NCI-H2081 (cell line): ENCODE measurements around the gene PTPRF.

Experiments
- DNase-seq, 2 experiments: peaks; one replicate each; lab custom pipeline; 2025; lab: John Stamatoyannopoulos, UW

The PTPRF gene

DNA sequence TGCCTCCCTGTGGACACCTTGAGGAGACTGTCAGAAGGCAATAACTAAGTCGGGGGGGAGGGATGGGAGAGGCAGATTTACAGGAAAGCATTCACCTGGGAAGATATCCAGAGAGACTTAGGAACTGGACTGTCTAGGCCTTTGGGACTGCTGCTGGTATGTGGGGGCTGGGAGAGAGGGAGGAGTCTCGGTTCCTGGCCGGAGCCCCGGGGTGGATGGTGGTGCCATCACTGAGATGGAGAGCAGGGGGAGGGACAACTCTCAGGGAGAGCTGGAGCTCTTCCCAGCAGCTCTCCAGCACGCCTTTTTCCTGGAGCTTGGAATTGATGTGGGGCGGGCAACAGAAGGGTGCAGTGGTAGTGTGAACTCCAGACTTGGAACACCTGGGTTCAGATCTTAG lies 22.1 kb downstream of the PTPRF start:
- no peak for DNase-seq

DNA sequence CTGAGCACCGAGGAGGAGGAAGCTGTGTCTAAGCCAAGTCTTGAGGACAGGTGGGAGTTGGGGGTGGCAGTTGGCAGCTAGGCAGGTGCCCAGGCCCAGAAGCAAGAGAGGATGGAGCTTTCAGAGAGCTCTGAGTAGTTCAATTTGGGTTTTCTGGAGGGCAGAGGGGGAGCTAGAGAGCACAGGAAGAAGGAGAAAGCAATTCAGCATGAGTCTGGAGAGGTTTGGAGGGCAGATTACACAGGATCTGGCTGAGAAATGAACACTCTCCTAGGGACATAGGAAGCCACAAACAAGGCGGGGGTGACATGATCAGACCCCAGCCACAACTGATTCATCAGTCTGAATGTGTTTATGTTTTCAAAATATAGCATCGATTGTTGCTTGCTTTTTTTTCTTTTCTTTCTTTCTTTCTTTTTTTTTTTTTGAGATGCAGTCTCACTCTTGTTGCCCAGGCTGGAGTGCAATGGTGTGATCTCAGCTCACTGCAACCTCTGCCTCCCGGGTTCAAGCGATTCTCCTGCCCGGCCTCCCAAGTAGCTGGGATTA lies 23.8 kb downstream of the PTPRF start:
- DNase-seq = peak in 1 of 2 experiments; percentile 42

DNA sequence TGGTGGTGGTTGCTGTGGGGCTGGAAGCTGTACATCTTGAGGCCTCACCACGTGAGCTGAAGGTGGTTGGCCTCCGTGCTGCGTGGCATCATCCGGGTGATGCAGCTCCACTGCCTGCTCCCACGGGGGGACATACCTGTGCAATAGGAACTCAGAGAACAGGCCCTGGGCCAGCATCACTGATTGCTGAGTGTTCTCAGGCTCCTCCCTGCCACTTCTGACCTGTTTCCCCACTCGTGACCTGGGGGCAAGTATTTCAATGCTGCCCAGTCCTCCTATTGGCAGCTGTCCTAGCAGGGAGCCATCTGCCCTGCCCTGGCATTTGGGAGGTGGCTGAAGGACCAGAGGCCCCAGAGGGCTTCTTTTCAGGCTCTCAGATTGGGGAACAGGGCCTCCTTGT lies 26.1 kb downstream of the PTPRF start:
- no peak for DNase-seq

DNA sequence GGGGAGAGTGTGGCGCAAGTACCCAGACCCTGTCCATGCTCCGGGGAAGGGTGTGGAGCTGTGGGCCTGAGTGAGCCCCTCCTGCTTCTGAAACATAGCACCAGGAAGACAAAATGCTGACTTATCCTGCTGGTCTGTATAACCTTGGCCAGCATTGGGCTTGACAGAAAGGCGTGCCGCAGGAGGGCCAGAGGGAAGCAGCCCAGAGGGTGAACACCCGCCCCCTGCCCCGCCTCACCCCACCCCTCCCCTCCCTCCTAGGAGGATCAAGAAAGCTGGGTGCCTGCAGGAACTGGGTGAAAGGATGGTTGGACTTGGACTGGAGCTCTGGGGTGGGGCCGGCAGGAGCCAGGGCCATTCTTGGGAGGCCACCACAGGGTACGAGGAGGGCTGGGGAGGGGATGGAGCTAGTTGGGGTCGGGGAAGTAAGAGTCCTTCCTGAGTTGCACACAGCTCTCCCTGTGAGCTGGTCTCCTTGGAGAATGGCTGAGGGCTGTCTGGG lies 27.1 kb downstream of the PTPRF start:
- DNase-seq = no peak

DNA sequence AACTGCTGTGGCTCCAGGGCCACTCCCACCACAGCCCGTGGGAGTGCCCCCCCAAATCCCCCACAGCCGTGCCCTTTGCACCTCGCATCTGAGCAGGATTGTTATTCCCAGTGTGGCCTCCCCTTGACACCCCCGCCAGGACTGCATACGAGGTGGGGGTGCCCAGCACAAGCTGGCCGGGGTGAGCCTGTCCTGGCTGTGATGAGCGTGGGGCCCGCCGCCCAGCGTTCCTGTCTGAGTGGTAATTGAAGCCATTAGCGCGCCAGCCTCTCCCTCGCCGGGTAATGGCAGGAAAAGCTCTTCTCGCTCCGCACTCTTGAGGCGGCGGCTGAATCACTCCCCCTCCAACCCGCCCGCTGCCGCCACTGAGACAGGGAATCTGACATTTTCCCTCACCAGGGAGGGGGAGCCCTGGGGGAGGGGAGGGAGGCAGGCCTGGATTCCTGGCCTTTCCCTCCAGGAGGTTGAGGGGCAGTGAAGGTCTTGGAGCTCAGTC lies 27.7 kb downstream of the PTPRF start:
- no peak for DNase-seq

DNA sequence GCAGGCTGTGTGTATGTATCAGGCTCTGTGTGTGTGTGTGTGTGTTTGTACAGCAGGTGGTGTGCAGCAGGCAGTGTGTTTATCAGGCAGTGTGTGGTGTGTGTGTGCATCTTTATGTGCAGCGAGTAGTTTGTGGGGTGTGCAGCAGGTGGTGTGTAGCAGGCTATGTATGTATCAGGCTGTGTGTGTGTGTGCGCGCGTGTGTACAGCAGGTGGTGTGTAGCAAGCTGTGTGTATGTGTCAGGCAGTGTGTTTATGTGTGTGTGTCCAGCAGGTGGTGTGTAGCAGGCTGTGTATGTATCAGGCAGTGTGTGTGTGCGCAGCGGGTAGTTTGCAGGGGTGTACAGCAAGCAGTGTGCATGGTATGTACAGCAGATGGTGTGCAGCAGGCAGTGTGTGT lies 29.0 kb downstream of the PTPRF start:
- no peak for DNase-seq

DNA sequence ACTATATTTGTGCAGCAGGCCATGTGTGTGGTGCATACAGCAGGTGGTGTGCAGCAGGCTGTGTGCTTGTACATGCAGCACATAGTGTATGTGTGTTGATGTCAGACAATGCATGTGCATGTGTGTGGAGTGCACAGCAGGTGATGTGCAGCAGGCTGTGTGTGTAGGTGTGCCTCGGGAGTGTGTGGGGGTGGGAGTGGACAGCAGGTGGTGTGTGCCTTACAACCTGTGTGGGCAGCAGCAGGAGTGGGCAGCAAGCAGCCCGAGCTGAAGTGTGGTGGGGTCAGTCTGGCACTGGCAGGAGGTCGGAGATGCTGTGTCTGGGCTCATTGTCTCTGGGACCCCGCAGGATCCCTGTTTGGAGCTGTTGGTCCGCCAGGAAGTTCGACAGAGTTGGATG lies 29.6 kb downstream of the PTPRF start:
- no peak for DNase-seq

DNA sequence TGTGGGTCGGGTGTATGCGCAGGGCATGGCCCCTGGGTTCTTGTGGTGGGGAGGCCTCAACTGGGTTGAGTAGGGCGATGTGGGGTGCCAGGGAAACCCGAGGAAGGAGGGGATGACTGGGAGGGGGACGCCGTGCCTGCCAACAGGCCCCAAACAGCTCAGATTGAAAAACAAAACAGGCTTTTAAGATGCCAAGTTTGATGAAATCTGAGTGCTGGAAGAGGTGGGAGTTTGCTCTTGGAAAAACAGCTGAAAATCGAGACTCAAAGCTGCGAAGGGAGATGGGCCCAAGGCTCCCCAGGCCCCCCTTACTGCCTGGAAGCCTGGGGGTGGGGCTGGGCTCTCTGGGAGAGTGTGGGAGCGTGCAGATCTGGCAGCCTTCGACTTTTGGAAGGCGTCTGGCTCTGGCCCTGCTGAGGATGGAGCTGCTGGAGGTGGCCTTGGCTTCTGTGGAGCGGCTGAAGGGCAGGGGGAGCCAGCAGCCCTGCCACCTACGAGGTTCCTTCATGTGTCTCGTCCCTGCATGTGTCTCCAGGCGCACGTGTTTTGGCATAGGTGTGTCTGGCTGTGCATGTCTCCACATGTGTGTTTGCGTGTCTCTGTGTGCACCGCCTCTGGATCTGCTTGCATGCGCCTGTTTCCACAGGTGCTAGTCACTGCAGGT lies 33.3 kb downstream of the PTPRF start:
- DNase-seq = no peak

DNA sequence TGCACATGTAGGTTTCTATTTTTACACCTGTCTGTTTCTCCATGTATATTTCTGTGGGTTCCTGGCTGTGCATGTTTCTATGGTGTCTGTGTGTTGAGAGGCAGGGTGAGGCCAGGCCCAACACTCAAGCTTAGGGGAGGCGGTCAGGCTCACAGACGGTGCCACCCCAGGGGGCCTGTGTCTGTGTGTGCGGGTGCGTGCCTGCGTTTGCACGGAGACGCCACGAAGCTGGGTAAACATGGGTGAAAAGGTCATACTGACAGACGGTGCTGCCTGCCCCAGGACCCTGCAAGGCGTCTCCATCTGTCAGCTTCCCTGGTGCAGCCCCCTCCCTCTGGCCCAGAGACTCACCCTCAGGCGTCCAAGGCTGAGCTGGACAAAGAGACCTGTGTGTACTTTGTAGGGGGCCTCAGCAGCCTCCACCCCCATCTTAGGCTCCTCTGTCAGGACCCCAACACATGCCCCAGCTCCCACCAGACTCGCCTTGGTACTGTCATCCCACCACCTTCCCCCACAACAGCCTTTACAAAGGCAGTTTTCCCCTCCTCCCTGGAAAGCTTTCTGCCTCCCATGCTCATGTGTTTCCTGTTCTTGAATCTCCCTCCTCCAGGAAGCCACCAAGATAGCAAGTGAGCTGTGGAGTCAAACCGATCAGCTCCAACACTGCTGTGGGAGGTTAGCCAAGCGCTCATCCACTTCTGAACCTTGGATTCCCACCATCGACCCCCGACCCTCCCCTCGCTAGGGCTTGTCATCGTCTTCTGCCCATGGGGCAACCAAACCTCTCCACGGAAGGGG lies 34.1 kb downstream of the PTPRF start:
- peak; percentile 16 to 29 for DNase-seq

DNA sequence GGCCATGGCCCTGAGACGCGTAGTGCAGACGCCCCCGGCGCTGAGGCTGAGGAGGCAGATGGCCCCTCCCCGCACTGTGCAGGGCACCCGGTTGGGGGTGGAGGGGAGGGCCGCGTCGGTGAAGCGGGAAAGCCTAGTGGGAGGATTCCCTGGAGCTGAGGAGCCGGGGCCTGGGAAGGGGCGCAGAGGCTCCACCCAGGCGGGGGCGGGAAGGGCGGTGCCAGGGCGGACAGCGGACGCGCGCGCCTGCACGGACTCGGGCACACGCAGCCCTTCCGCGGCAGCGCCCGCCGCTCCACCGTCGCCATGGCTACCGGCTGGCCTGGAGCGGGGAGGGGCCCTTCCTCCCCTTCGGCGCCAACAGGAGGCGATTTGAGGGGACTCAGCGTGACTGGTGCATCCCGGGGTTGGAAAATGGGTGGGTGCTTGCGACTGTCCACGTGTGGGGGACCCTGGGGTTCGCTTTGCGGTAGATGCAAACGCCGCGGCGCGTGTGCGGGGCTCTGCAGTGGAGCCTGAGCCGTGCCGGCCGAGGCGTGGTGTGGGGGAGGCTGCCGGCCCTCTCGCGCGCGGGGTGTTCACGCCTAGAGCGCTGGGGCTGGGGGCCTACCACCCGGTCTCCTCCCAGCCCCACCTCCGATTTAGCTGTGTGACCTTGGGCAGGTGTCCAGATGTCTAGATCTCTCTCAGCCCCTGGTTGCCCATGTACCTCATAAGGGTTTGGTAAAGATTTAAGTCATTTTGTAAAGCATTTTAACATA lies 35.1 kb downstream of the PTPRF start:
- no peak for DNase-seq

DNA sequence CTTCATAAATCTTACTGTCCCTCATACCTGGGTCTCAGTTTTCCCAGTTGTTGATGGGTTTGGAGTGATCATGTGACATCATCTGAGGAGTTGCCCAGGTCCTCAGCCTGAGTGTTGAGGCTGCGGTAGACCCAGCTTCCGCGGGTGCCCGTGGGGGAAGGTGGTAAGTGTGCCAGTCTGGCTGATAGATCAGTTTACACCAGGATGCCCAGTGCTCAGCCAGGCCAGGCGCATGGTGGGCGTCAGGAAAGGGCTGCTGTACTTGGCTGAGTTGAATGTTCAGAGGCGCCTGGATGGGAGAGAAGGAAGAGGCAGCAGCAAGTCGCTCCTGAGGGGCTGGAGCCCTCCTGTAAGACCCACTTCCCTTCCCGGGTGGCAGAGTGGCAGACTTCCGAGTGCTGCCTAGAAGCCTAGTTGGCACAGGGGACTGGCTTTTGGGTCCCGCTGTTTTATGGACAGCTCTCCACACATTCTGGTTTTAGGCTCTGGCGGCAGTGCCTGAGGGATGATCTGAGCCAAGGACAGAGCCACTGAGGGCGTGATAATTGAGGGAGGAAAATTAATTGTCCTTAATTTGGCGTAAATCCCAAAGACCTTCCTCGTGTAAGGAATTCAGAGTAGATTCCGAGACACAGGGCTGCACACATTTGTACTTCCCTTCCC lies 35.8 kb downstream of the PTPRF start:
- DNase-seq = no peak

DNA sequence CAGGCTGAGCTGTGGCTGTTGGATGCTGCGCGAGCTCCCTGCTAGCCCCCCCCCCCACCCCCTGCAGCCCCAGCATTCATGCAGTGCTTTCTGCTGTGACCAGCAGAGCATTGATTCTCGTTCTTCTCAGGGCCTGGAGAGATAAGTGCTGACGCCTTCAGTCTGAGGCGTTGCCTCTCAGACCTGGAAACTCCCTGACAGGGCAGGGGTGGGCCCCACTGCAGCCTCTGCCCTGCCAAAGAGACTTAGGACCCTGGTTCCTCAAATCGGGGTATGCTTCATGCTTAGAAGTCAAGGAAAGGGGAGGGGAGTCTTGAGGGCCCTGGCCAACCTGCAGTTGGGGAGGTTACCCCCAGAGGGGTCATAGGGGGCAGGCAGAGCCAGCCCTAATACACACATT lies 38.5 kb downstream of the PTPRF start:
- DNase-seq = no peak

DNA sequence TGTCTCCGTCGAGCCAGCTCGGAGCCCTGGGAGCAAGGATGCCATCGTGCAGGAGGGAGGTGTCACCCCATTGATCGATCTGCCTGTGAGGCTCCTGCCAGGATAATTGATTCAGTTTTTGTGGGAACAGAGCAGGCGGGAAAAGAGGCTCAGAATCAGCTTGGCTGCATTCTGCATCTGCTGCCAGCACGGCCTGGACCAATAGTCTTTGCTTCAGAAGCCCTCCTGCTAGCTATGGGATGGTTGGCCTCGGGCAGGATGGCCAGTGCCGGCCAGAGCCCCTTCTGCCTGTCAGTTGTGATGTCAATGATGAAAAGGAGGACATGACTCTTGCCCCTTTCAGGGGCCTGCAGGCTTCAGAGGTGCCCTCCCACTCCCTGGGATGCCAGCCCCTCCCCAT lies 39.6 kb downstream of the PTPRF start:
- no peak for DNase-seq

DNA sequence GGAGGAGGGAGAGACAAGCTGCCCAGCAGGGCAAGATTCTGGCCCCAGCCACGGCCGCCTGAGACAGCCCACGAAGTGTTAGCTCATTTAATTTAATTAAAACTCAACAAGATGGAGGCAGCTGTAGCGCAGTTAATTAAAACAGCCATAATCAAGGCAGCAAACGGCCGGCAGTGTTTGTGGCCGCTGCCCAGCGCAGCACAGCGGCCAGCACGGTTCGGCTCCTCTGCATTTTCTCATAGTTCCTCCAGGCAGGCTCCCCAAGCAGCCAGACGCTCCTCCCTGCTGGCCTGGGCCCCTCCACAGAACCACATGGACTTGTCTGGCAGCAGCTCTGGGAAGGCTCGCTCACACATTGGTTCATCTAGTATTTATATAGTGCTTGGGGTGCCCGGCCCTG lies 40.0 kb downstream of the PTPRF start:
- DNase-seq = no peak

DNA sequence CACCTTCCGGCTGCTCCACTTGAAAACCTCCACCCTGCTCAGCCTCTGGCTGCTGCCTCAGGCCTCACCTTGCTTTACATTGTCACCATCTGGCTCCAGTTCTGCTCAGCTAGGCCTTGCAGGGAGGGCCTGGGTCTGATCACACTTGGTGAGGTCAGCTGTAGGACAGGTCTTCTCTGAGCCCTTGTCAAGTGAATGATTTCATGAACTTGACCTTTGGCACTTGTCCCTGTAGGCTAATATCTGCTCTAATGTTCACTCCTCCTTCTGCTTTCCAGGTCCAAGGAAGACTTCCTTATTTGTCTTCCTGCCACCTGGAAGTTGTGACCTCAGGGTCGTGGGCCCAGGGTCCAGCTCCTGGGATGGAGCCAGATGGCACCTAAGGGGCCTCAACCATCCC lies 41.4 kb downstream of the PTPRF start:
- DNase-seq = no peak

DNA sequence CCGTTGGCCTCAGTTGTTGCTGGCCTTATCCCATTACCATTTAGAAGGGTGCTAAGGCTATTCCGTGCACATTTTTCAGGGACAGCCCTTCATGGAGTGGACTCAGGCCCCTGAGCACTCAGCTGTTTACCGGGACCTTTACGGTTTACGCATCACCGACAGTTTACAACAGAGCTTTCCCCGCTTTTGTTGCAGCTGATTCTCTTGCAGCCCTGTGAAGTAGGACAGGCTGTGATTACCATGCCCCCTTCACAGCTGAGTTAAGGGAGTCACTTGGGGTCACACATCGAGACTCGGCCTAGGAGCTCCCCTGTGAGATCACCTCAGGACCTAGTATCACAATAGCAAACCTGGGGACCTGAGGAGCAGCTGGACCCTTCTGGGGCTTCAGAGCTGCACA lies 41.9 kb downstream of the PTPRF start:
- no peak for DNase-seq

DNA sequence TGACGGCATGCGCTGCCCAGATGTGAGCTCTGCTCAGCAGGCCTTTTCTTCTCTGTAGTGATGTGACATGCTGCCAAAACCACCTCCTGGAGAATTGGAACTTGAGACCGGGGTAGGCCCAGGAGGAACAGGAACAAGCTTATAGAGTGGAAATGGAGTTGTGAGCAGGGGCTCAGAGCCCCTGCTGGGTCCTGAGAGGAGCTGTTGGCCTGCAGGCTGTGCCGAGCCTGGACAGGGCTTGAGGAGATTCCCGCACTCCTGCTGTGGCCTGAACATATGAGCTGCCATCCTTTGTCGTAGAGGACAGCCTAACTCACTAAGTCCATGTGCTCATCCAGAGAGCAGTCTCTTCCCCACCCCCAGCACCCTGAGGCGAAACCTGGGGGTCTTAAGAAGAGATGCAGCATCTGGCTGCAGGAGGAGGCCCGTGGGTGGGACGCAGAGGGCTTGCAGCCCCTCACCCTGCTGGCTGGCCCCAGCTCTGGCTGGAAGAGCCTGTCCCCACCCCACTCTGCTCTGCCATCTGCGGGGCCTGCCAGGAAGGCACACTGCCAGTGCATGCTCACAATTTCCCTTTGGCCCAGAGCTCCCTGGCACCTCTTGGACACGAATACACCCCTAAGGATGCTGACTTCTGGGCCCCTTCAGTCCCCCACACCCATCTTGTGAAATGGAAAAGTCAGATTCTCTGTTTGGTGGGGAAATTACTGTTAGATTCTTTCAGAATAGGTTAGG lies 42.5 kb downstream of the PTPRF start:
- no peak for DNase-seq

DNA sequence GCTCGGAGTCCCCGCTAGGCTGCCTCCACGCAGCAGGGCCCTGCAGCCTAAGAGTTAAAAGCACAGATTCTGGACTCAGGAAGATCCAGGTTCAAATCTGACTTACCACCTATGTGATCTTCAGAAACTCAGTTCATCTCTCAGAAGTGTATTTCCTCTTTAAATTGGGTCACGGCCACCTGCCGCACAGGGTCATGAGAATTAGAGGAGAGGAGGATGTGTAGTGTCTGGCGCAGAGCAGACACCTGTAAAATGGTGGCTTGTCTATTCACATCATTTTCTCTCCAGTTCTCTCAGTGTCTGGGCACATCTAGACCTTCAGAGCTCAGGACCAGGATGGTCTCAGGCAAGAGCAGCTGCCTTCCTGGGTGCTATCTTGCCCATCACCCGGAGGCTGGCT lies 45.8 kb downstream of the PTPRF start:
- no peak for DNase-seq

DNA sequence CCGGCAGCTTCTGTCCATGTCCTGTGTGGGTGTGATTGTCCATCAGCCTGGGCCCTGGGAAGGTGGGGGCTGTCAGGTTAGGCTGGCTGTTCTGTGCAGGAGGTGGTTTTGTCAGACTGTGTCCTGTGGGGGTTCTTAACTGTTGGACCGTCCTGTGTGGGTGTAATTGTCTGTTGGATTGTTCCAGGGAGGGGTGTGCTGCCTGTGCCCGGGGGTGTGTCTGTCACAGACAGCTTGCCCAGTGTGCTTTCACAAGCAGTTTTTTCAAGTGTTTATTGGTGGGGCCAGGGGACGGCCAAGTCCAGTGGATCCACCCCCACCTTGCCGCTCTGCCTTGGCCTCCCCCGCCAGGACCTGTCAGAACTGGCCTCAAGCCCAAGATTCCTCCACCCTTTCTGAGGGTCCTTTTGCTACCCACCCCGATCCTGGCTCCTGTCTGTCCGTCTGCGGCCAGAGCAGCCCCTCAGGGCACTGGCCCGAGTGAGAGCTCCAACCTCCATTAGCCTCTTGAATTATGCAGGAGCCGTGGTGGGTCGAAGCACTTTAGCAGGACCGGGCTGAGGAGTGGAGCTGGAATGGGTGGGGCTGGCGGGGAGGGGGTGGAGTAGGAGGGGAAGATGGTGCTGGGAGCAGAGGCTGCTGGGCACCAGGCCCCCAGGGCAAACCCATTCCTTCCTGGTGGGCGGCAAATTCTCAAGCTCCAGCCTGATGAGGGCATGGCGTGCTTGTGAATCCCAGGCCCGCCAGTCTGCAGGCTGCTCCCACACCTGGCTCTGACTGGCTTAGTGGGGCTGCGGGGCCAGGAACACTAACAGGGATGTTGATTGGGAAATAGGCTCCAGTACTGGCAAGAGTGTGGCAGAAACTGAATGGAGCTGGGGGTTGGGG lies 47.2 kb downstream of the PTPRF start:
- DNase-seq = no peak

DNA sequence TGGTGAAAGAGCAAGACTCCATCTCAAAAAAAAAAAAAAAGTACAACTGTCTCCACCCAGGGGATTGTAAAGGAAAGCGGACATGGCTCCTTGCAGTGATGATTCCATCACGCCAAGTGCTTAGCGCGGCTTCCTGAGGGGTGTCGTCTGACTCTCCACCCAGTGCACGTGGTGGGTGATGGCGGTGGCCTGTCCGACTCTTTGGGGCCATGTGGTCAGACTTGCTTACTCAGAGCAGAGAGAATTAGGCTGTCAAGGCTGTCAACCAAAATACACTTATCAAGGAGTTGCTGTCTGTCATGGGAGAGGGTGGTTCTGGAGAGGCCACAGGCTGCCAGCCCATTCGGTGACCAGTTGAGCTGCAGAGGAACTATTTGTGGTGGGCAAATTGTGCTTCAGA lies 49.4 kb downstream of the PTPRF start:
- no peak for DNase-seq
